Keratinocyte (primary cell): ENCODE results near the gene RGS6.

ENCODE experiments used
- EZH2 ChIP-seq: IDR thresholded peaks from one replicate; pipeline ENCODE4 v1.6.1; 2012; ENCODE audit warnings: inconsistent platforms, mild to moderate bottlenecking, low read length, moderate library complexity
- TF ChIP-seq, protein P1 (sequence below), 3 experiments: IDR thresholded peaks in 1 of 3; conservative IDR thresholded peaks in 1 of 3; optimal IDR thresholded peaks in 1 of 3; 2 replicates in 2 of 3; 3 replicates in 1 of 3; pipeline versions ENCODE3 to v1.5.1; 2011; ENCODE audit warnings: low read length in 3 of 3, mild to moderate bottlenecking in 3 of 3, moderate library complexity in 2 of 3, control low read depth in 1 of 3, inconsistent platforms in 1 of 3; ENCODE audit not compliant: insufficient read depth in 2 of 3; ENCODE audit errors: extremely low read depth in 1 of 3

GRCh38 chr14:72383865-72384264 is 451.6 kb downstream of the RGS6 start:
- TF ChIP-seq, protein P1, sequence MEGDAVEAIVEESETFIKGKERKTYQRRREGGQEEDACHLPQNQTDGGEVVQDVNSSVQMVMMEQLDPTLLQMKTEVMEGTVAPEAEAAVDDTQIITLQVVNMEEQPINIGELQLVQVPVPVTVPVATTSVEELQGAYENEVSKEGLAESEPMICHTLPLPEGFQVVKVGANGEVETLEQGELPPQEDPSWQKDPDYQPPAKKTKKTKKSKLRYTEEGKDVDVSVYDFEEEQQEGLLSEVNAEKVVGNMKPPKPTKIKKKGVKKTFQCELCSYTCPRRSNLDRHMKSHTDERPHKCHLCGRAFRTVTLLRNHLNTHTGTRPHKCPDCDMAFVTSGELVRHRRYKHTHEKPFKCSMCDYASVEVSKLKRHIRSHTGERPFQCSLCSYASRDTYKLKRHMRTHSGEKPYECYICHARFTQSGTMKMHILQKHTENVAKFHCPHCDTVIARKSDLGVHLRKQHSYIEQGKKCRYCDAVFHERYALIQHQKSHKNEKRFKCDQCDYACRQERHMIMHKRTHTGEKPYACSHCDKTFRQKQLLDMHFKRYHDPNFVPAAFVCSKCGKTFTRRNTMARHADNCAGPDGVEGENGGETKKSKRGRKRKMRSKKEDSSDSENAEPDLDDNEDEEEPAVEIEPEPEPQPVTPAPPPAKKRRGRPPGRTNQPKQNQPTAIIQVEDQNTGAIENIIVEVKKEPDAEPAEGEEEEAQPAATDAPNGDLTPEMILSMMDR (optimal IDR thresholded peaks at IDR 0.05 in 1 of 3, IDR thresholded peaks at IDR 0.05 in 1 of 3, conservative IDR thresholded peaks at IDR 0.05 in 1 of 3; ENCODE audit: extremely low read depth in 1 of 3, insufficient read depth in 2 of 3, low read length in 3 of 3): no peak
- TF ChIP-seq EZH2: no peak
